Esophagus muscularis mucosa (tissue), 4 donors: ENCODE data around the gene RASSF3.

Experiments used
- EP300 ChIP-seq: sonication (generic); formaldehyde crosslinking; IDR thresholded peaks from one replicate; pipeline ENCODE4 v1.6.1; 2017; ENCODE audit warnings: antibody characterized with exemption
- POLR2A ChIP-seq: fragments of 450-650 bp; IDR thresholded peaks from one replicate; pipeline ENCODE4 v1.6.1; 2017; ENCODE audit warnings: antibody characterized with exemption, moderate library complexity, mild to moderate bottlenecking, low read depth
- POLR2AphosphoS5 ChIP-seq, 2 donors: sonication (generic); formaldehyde crosslinking; IDR thresholded peaks; one replicate each; pipeline ENCODE4 v1.6.1; 2017; ENCODE audit warnings: antibody characterized with exemption in 2 of 2
- TF ChIP-seq, protein P1 (sequence below), 3 experiments: fragments of 200-600 bp in 2 of 3; fragments of 450-650 bp in 1 of 3; sonication (generic) in 2 of 3; IDR thresholded peaks; one replicate each; pipeline ENCODE4 v1.5.1; 2017 to 2019; ENCODE audit warnings: antibody characterized with exemption in 3 of 3, mild to moderate bottlenecking in 2 of 3, moderate library complexity in 1 of 3

DNA sequence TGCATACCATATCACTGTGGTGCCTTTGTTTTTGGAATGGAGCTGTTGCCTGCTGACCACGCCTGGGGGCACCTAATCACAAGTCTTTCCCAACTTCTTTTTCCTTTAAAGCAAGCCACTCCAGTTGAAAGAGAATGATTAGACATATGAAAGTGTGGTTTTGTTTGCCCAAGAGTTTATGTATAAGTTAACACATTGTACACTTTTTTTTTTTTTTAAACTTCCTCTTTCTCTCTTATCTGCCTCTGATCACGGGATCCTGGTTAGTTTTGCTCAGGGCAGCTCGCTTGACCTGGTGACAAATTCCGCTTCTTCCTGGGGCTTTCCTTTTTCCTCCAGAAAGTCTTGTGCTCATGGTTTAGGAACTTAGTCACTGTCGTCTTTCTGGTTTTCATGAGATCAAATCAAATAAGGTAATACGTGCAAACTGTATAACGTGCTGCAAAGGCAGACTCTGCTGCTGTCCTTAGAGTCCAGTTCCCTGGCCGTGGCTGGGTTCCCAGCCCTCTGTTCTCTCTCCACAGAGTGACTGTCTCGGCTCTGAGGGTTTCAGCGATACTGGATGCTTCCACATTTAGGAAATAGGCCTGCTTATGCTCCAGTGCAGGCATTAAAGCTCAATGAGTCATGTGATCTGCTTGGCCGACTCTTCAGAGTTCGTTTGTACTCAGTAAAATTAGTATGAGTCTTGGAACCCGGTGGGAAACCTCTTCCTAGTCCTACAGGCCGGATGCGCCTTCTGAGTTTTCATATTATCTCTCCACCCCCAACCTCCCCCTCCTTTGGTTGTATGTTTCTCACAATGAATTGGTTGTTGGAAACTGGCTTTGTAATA lies 15.2 kb downstream of the RASSF3 start:
- TF ChIP-seq, protein P1, sequence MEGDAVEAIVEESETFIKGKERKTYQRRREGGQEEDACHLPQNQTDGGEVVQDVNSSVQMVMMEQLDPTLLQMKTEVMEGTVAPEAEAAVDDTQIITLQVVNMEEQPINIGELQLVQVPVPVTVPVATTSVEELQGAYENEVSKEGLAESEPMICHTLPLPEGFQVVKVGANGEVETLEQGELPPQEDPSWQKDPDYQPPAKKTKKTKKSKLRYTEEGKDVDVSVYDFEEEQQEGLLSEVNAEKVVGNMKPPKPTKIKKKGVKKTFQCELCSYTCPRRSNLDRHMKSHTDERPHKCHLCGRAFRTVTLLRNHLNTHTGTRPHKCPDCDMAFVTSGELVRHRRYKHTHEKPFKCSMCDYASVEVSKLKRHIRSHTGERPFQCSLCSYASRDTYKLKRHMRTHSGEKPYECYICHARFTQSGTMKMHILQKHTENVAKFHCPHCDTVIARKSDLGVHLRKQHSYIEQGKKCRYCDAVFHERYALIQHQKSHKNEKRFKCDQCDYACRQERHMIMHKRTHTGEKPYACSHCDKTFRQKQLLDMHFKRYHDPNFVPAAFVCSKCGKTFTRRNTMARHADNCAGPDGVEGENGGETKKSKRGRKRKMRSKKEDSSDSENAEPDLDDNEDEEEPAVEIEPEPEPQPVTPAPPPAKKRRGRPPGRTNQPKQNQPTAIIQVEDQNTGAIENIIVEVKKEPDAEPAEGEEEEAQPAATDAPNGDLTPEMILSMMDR (IDR thresholded peaks at IDR 0.05): peak in 1 of 3 experiments; percentile 6
- TF ChIP-seq POLR2A: no peak
- TF ChIP-seq POLR2AphosphoS5 (IDR thresholded peaks at IDR 0.05): peak; percentile 71 to 73
- TF ChIP-seq EP300: no peak
